PC-3 (cell line): Measurements from ENCODE around the gene GBP1. TPM values are rescaled to one million over a fixed set of nuclear protein-coding genes. Genes with fewer than 3 reads are reported as not detected.
"Not testable (repeated sequence)": the region's sequence is repeated elsewhere in the genome, so short reads cannot be mapped to it uniquely, and the experiment has no call there.

Experiments used
- ATAC-seq: fragments of 200-7000 bp; cut with Tn5 transposase; 2 replicates; pipeline ENCODE4 v1.9.1; 2020; ENCODE audit warnings: mild to moderate bottlenecking, moderate library complexity
- BruUV-seq: library from RNA; stranded (reverse); fragments of 400-500 nt; replicated peaks from 2 replicates; lab custom pipeline; 2021; lab: Mats Ljungman, UMichigan
- CTCF ChIA-PET: fragments of 300-600 bp; sonication (Branson Sonifier 250); formaldehyde crosslinking; loops from one replicate; lab custom pipeline; 2022; ENCODE audit warnings: antibody characterized with exemption; lab: Charles Lee
- POLR2A ChIA-PET: fragments of 300-600 bp; sonication (Branson Sonifier 250); formaldehyde crosslinking; loops from one replicate; lab custom pipeline; 2022; ENCODE audit warnings: antibody characterized with exemption; ENCODE audit not compliant: unreplicated experiment; lab: Charles Lee
- DNase-seq: peaks from one replicate; pipeline ENCODE4 v3.0.0-alpha.2; 2015
- H2AFZ ChIP-seq: fragments of 300-600 bp; sonication (generic); 2 replicates; pipeline ENCODE4 v1.6.0; 2016; ENCODE audit warnings: antibody characterized with exemption, low read length
- H3F3A ChIP-seq: fragments of 300-600 bp; sonication (generic); one replicate; pipeline ENCODE4 v1.6.0; 2017; ENCODE audit warnings: antibody characterized with exemption, low read length, control low read depth, mild to moderate bottlenecking; ENCODE audit not compliant: unreplicated experiment
- H3K27ac ChIP-seq: fragments of 300-600 bp; sonication (generic); 2 replicates; pipeline ENCODE4 v1.5.1; 2016; ENCODE audit warnings: mild to moderate bottlenecking, low read length
- H3K27me3 ChIP-seq: fragments of 300-600 bp; sonication (generic); 2 replicates; pipeline ENCODE4 v1.6.1; 2016; ENCODE audit warnings: low read length, mixed read lengths
- H3K36me3 ChIP-seq: fragments of 300-600 bp; sonication (generic); 2 replicates; pipeline ENCODE4 v1.6.1; 2016; ENCODE audit warnings: low read depth, mixed run types, low read length, mixed read lengths
- H3K4me1 ChIP-seq: fragments of 300-600 bp; sonication (generic); 2 replicates; pipeline ENCODE4 v1.5.1; 2016; ENCODE audit warnings: low read length; ENCODE audit not compliant: insufficient read depth
- H3K4me2 ChIP-seq: fragments of 300-600 bp; sonication (generic); 2 replicates; pipeline ENCODE4 v1.6.0; 2016; ENCODE audit warnings: low read length
- H3K4me3 ChIP-seq: fragments of 300-600 bp; sonication (generic); 2 replicates; pipeline ENCODE4 v1.5.1; 2016; ENCODE audit warnings: mild to moderate bottlenecking, low read length, mixed read lengths
- H3K79me2 ChIP-seq: fragments of 300-600 bp; sonication (generic); 2 replicates; pipeline ENCODE4 v1.6.1; 2017; ENCODE audit warnings: low read length, mixed read lengths
- H3K9ac ChIP-seq: fragments of 300-600 bp; sonication (generic); 2 replicates; pipeline ENCODE4 v1.6.0; 2016; ENCODE audit warnings: mild to moderate bottlenecking, low read length
- H3K9me2 ChIP-seq: fragments of 300-600 bp; sonication (generic); replicated peaks from 2 replicates; pipeline ENCODE4 v1.6.1; 2016; ENCODE audit warnings: mixed run types, low read length, mixed read lengths
- H3K9me3 ChIP-seq: fragments of 300-600 bp; sonication (generic); 2 replicates; pipeline ENCODE4 v1.6.1; 2016; ENCODE audit warnings: low read length, mixed read lengths
- H4K20me1 ChIP-seq: fragments of 300-600 bp; sonication (generic); 2 replicates; pipeline ENCODE4 v1.6.1; 2016; ENCODE audit warnings: low read length, mixed read lengths
- CTCF ChIP-seq: fragments of 300-600 bp; sonication (generic); conservative IDR thresholded peaks from 2 replicates; pipeline ENCODE4 v1.5.1; 2017; ENCODE audit warnings: antibody characterized with exemption, low read depth, mild to moderate bottlenecking, low read length
- EZH2 ChIP-seq: fragments of 300-600 bp; sonication (generic); IDR thresholded peaks from one replicate; pipeline ENCODE4 v1.6.1; 2017; ENCODE audit warnings: antibody characterized with exemption, mild to moderate bottlenecking, low read length; ENCODE audit not compliant: unreplicated experiment
- EZH2phosphoT487 ChIP-seq: fragments of 300-600 bp; sonication (generic); IDR thresholded peaks from 2 replicates; pipeline ENCODE4 v1.6.1; 2018; ENCODE audit warnings: mild to moderate bottlenecking, antibody characterized with exemption, low read length, borderline replicate concordance
- intact Hi-C: fragments of 100-400 bp; cut with micrococcal nuclease; formaldehyde crosslinking; loops from 2 replicates; pipeline ENCODE4 v1.9.0; 2023
- total RNA-seq: library from RNA; depleted of rRNA; stranded (reverse); fragments of >200 nt; gene quantifications from 2 replicates; pipeline ENCODE4 v1.2.3, GENCODE V29; 2014

Gene GBP1
- total RNA-seq, 1 experiment from 2014 or later, result 1.0 TPM

DNA sequence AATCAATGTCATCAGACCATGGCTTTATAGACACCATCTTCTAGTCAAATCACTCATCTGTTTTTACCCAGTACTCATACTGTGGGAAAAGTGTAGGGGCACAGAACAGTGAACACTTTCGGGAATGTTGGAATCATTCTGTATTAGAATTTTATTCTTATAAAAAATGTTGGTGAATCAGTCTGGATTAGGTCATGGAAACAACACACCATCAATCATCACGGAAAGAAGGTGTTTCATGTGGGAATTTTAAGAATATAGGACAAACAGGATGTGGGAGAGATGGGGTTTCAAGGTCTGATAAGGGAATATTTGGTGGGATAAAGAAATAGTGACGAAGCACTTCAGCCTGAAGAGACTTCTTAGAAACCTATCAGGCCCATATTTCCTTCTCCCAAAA is 17.3 kb downstream of the GBP1 start:
- peaks cover 10% of the 10 kb centered on the region; the same call in 1 of the 2 replicates for H3K4me1 ChIP-seq
- no peaks in the 10 kb centered on the region for H3K36me3 ChIP-seq
- intact Hi-C loops, result no loop called here
- H3K4me3 ChIP-seq, result no peak overlapping the region
- peak overlapping the region; percentile 57 for H3K27ac ChIP-seq
- H2AFZ ChIP-seq, result no peak overlapping the region
- TF ChIP-seq CTCF, result no peak
- no peak for TF ChIP-seq EZH2phosphoT487
- TF ChIP-seq EZH2, result no peak
- H3F3A ChIP-seq, result no peaks in the 10 kb centered on the region
- H3K9me3 ChIP-seq, result no peaks in the 10 kb centered on the region
- peak; percentile 63 for DNase-seq
- H4K20me1 ChIP-seq, result no peaks in the 10 kb centered on the region
- H3K9me2 ChIP-seq, result no peaks in the 10 kb centered on the region
- H3K9ac ChIP-seq, result no peak overlapping the region
- H3K27me3 ChIP-seq, result no peaks in the 10 kb centered on the region
- 0 out of 2 replicates have a peak overlapping the region, but pooled peaks have one; percentile 31 for H3K4me2 ChIP-seq
- BruUV-seq, result no TSS peak
- peak; percentile 33 for ATAC-seq
- no peaks in the 10 kb centered on the region for H3K79me2 ChIP-seq
- ChIA-PET CTCF (no interaction called here), POLR2A (no interaction called here)

DNA sequence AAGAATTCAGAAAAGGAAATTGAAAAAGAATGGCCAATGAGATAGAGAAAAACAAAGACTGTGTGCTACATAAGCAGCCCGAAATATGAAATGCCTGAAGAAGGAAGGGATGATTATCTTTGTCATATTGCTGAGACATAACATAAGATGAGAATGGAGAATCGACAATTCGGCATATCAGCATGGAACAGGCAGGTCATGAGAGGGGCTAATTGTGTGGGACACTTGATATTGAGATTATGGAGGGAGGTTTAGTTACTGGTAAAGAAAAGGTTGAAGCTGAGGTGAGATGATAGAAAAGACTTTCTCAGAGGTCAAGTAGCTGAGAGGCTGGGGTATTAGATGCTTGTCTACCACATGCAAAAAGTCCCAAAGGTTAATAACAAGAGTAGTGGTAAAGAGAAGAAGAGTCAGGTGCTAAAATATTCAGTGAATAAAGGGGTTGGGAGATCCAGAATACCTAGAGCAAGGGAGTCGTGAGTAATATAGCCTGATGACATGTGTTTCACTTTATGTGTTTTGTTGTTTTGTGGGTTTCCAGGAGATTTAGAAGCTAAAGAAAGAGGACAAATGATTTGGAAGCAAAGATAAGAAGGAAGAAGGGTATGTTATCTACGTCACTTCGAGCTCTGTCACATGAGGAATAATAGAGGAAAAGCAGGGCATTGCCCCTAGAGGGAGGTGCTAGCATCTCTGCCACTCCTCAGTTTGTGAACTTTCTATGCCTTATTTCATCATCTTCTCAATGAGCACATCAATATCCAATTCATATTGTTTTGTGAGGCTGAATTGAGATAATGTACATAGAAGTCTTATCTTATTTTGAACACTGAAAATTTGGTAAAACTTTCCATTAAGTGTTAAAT is 18.5 kb downstream of the GBP1 start:
- POLR2A ChIA-PET, H3F3A ChIP-seq, H3K9me3 ChIP-seq, H3K79me2 ChIP-seq, H3K27me3 ChIP-seq, H3K9me2 ChIP-seq, DNase-seq, H3K36me3 ChIP-seq, H4K20me1 ChIP-seq, BruUV-seq, H3K27ac ChIP-seq, H3K4me2 ChIP-seq, H3K9ac ChIP-seq, H2AFZ ChIP-seq, H3K4me3 ChIP-seq, ATAC-seq, CTCF ChIA-PET, intact Hi-C loops: not testable (repeated sequence)
- peaks cover 12% of the 10 kb centered on the region for H3K4me1 ChIP-seq

GRCh38 chr1:89044970-89045721 is 19.9 kb downstream of the GBP1 start:
- Histone ChIP-seq H3K9ac (no peak overlapping the region), H4K20me1 (no peaks in the 10 kb centered on the region), H3K27me3 (no peaks in the 10 kb centered on the region), H3K27ac (no peak overlapping the region), H3K9me3 (peaks cover 6% of the 10 kb centered on the region; the same call in 1 of the 2 replicates), H3K4me3 (no peak overlapping the region), H3K79me2 (no peaks in the 10 kb centered on the region), H3K36me3 (no peaks in the 10 kb centered on the region), H3F3A (peaks cover 5% of the 10 kb centered on the region), H3K4me1 (peaks cover 25% of the 10 kb centered on the region), H3K4me2 (no peak overlapping the region), H2AFZ (no peak overlapping the region), H3K9me2 (no peaks in the 10 kb centered on the region)
- ChIA-PET CTCF (no interaction called here), POLR2A (no interaction called here)
- intact Hi-C loops, result no loop called here
- no peak for ATAC-seq
- BruUV-seq, result no TSS peak
- DNase-seq, result peak; percentile 15
- TF ChIP-seq EZH2 (no peak), CTCF (no peak), EZH2phosphoT487 (no peak)
